Measurements from ENCODE around the gene SLC66A3. TPM values are rescaled to one million over a fixed set of nuclear protein-coding genes. Genes with fewer than 3 reads are reported as not detected.

The SLC66A3 gene
- total and polyA plus RNA-seq, 4 donors: 6.7 to 17.6 (median 9.3) TPM

- Histone ChIP-seq H3K27me3 (ENCODE audit: control insufficient read depth in 4 of 4, insufficient read depth in 4 of 4, low read length in 3 of 4) (no peaks in the 10 kb centered on the region), H3K9me3 (ENCODE audit: control insufficient read depth in 4 of 4, low read length in 3 of 4) (no peaks in the 10 kb centered on the region), H3K36me3 (ENCODE audit: control insufficient read depth in 4 of 4, insufficient read depth in 3 of 4, low read depth in 1 of 4, low read length in 3 of 4) (no peaks in the 10 kb centered on the region), H3K4me1 (ENCODE audit: control insufficient read depth in 4 of 4, insufficient read depth in 4 of 4, low read length in 3 of 4) (peaks cover 0 to 13% (median 3%) of the 10 kb centered on the region in 4 donors), H3K27ac (ENCODE audit: low read depth in 1 of 2, low read length in 2 of 2) (no peak overlapping the region), H3K4me3 (ENCODE audit: low read depth in 1 of 3, low read length in 3 of 3) (no peak overlapping the region), H3K9ac (ENCODE audit: low read depth in 1 of 2, low read length in 2 of 2) (no peak overlapping the region)
- no peak for DNase-seq (ENCODE audit: low spot score)
- TF ChIP-seq NR2F2 (IDR thresholded peaks at IDR 0.05): no peak
- TF ChIP-seq REST (IDR thresholded peaks at IDR 0.05): no peak
- TF ChIP-seq SP1 (IDR thresholded peaks at IDR 0.05): no peak
- no peak for TF ChIP-seq RAD21 (IDR thresholded peaks at IDR 0.05)
- no peak for TF ChIP-seq YY1 (IDR thresholded peaks at IDR 0.05)
- TF ChIP-seq FOXA1 (IDR thresholded peaks at IDR 0.05): no peak
- no peak for TF ChIP-seq HNF4A (conservative IDR thresholded peaks at IDR 0.05)
- TF ChIP-seq ZBTB33 (IDR thresholded peaks at IDR 0.05): no peak
- no peak for TF ChIP-seq EGR1 (IDR thresholded peaks at IDR 0.05; ENCODE audit: low read depth in 2 of 2)
- TF ChIP-seq RXRA (IDR thresholded peaks at IDR 0.05): no peak
- no peak for TF ChIP-seq HNF4G (IDR thresholded peaks at IDR 0.05)
- TF ChIP-seq JUND (IDR thresholded peaks at IDR 0.05): no peak
- no peak for TF ChIP-seq MAX (IDR thresholded peaks at IDR 0.05)
- no peak for TF ChIP-seq FOXA2 (IDR thresholded peaks at IDR 0.05)
- TF ChIP-seq TAF1 (conservative IDR thresholded peaks at IDR 0.05): no peak
- 81% methylated on average over 5 of the region's 5 CpGs for WGBS
These were observed 27.5 kb upstream of the SLC66A3 start for GRCh38 chr2:11127761-11128160.

- peaks cover 3 to 18% (median 7%) of the 10 kb centered on the region in 4 donors for H3K4me1 ChIP-seq (ENCODE audit: control insufficient read depth in 4 of 4, insufficient read depth in 4 of 4, low read length in 3 of 4)
- H3K9ac ChIP-seq (ENCODE audit: low read depth in 1 of 2, low read length in 2 of 2): no peak overlapping the region
- no peak overlapping the region for H3K27ac ChIP-seq (ENCODE audit: low read depth in 1 of 2, low read length in 2 of 2)
- 77% methylated on average over 11 of the region's 11 CpGs for WGBS
- no peaks in the 10 kb centered on the region for H3K36me3 ChIP-seq (ENCODE audit: control insufficient read depth in 4 of 4, insufficient read depth in 3 of 4, low read depth in 1 of 4, low read length in 3 of 4)
- TF ChIP-seq SP1 (IDR thresholded peaks at IDR 0.05): no peak
- no peak for TF ChIP-seq FOXA1 (IDR thresholded peaks at IDR 0.05)
- no peak for TF ChIP-seq REST (IDR thresholded peaks at IDR 0.05)
- TF ChIP-seq ATF3 (IDR thresholded peaks at IDR 0.05): no peak
- TF ChIP-seq RXRA (IDR thresholded peaks at IDR 0.05): no peak
- TF ChIP-seq HNF4G (IDR thresholded peaks at IDR 0.05): no peak
- no peak for TF ChIP-seq JUND (IDR thresholded peaks at IDR 0.05)
- TF ChIP-seq YY1 (IDR thresholded peaks at IDR 0.05): no peak
- no peak for TF ChIP-seq TAF1 (conservative IDR thresholded peaks at IDR 0.05)
- TF ChIP-seq GABPA (IDR thresholded peaks at IDR 0.05 in 1 of 2, conservative IDR thresholded peaks at IDR 0.05 in 1 of 2): no peak
- TF ChIP-seq MAX (IDR thresholded peaks at IDR 0.05): no peak
- no peak for TF ChIP-seq HNF4A (conservative IDR thresholded peaks at IDR 0.05)
- TF ChIP-seq EGR1 (IDR thresholded peaks at IDR 0.05; ENCODE audit: low read depth in 2 of 2): no peak
- no peak for TF ChIP-seq RAD21 (IDR thresholded peaks at IDR 0.05)
- H3K4me3 ChIP-seq (ENCODE audit: low read depth in 1 of 3, low read length in 3 of 3): no peak overlapping the region
- DNase-seq (ENCODE audit: low spot score): no peak
- no peaks in the 10 kb centered on the region for H3K27me3 ChIP-seq (ENCODE audit: control insufficient read depth in 4 of 4, insufficient read depth in 4 of 4, low read length in 3 of 4)
- no peaks in the 10 kb centered on the region for H3K9me3 ChIP-seq (ENCODE audit: control insufficient read depth in 4 of 4, low read length in 3 of 4)
These were observed 26.9 kb upstream of the SLC66A3 start for GRCh38 chr2:11128243-11128951.
